Transverse colon (tissue), 4 donors: Measurements from ENCODE around the gene ENDOV. TPM values are rescaled to one million over a fixed set of nuclear protein-coding genes. Genes with fewer than 3 reads are reported as not detected.

ENCODE experiments used
- DNase-seq: peaks from one replicate; pipeline ENCODE4 v3.0.0-alpha.2; 2019
- H3K27ac ChIP-seq, 4 donors: fragments of 200-600 bp; sonication (generic); 2 replicates each; pipeline ENCODE4 v1.5.1; 2016 to 2018; ENCODE audit warnings: inconsistent platforms in 4 of 4
- H3K27me3 ChIP-seq: fragments of 200-600 bp; sonication (generic); 2 replicates; pipeline ENCODE4 v1.5.1; 2017; ENCODE audit warnings: inconsistent platforms
- H3K36me3 ChIP-seq, 4 donors: fragments of 200-600 bp; sonication (generic); 2 replicates each; pipeline ENCODE4 v1.5.1; 2017 to 2019; ENCODE audit warnings: inconsistent platforms in 4 of 4
- H3K4me1 ChIP-seq, 4 donors: fragments of 200-600 bp; sonication (generic); 2 replicates each; pipeline ENCODE4 v1.5.1; 2017 to 2020; ENCODE audit warnings: inconsistent platforms in 4 of 4
- H3K4me3 ChIP-seq, 4 donors: fragments of 200-600 bp; sonication (generic); 1 replicate in 1 of 4; 2 replicates in 3 of 4; pipeline versions ENCODE4 v1.5.1 to v1.6.1; 2017 to 2019; ENCODE audit warnings: inconsistent platforms in 4 of 4
- H3K9me3 ChIP-seq, 2 donors: fragments of 200-600 bp; sonication (generic); 2 replicates each; pipeline ENCODE4 v1.5.1; 2017 to 2019; ENCODE audit warnings: inconsistent platforms in 2 of 2
- EP300 ChIP-seq: sonication (generic); formaldehyde crosslinking; IDR thresholded peaks from one replicate; pipeline ENCODE4 v1.6.1; 2017; ENCODE audit warnings: antibody characterized with exemption, low read depth
- POLR2A ChIP-seq: fragments of 450-650 bp; IDR thresholded peaks from one replicate; pipeline ENCODE4 v1.6.1; 2016; ENCODE audit warnings: antibody characterized with exemption, mild to moderate bottlenecking, moderate library complexity
- POLR2AphosphoS5 ChIP-seq, 3 donors: sonication (generic); formaldehyde crosslinking; IDR thresholded peaks; one replicate each; pipeline ENCODE4 v1.6.1; 2016; ENCODE audit warnings: antibody characterized with exemption in 3 of 3
- WGBS, 2 donors: methylation state at CpG; one replicate each; pipeline ENCODE4 v1.1.5; 2018; ENCODE audit warnings: low coverage in 1 of 2; 5-methylcytosine and 5-hydroxymethylcytosine counted together
- in situ Hi-C, 4 donors: fragments of 200-750 bp; cut with MboI; loops; one replicate each; pipeline versions ENCODE4 v1.15.0 to v1.15.1; 2017; ENCODE audit warnings: low sequenced_read_pairs in 3 of 4, low pct_ligation_motif_present in 1 of 4, low pct_unique_long_range_greater_than_20kb in 1 of 4
- intact Hi-C: fragments of 100-400 bp; cut with DNase I; formaldehyde crosslinking; loops from one replicate; pipeline ENCODE4 v1.15.1; 2023; ENCODE audit warnings: low total_unique reads
- total RNA-seq, 4 donors: library from RNA; depleted of rRNA; stranded (reverse); fragments of >200 nt; gene quantifications; one replicate each; pipeline ENCODE4 v1.1.0, GENCODE V29; 2016
- TF ChIP-seq, protein P1 (sequence below), 5 experiments: fragments of 200-600 bp in 3 of 5; fragments of 450-650 bp in 2 of 5; sonication (generic) in 3 of 5; IDR thresholded peaks; 1 replicate in 2 of 5; 2 replicates in 3 of 5; pipeline ENCODE4 v1.5.1; 2016 to 2017; ENCODE audit warnings: antibody characterized with exemption in 5 of 5, inconsistent platforms in 3 of 5, mild to moderate bottlenecking in 2 of 5, moderate library complexity in 1 of 5

The ENDOV gene
- total RNA-seq, 4 donors from 2014 or later: 14.9 to 26.9 (median 19.9) TPM

DNA sequence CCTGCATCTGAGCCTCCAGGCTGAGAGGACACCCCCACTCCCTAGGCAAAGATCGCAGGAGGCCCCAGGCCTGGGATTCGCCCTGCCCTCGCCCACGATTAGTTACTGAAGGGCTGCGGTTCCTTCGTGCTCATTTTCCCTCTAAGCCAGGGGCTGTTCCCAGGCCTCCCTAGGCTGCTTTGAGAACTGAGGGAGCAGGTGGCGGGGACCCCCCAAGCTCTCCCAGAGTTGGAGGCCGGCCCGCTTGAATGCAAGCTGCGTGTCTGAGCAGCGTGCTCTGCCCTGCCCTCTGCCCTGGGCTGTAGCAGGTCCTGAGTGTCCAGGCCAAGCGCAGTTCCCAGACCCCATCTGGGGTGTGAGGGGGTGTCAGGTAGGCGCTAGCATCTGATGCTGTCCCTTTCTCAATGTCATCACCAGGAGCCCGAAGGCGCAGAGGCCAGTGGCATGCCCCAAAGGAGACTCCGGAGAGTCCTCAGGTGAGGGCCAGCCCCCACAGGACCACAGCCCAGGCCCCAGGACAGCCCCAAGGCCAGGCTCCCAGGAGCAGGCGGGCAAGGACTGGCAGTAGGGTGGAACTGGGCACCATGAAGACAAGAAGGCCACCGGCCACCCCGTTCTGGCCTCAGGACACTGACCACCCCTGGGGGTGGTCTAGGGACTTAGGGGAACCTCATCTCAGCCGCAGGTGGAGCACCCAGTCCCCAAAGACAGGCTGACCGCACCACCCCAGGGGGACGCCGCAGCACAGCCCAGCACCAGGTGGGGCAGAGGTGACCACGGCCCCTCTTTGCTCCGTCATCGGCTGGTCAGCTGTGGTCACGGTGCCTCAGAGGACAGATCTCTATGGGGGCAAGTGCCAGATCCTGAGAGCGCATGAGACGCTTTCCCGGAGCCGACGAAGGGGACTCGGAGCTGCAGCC, 14.6 kb downstream of the ENDOV start:
- DNase-seq: no peak
- intact Hi-C loops (loop anchor here (5.0 kb wide), 2 partner anchors 48 to 148 kb away; partner anchors contain the start of gene NPTX1), in situ Hi-C loops (loop anchor here in 3 of 4 donors (5.0 to 25.0 kb wide), 5 partner anchors 143 to 555 kb away; no protein-coding TSS in a partner anchor)

DNA sequence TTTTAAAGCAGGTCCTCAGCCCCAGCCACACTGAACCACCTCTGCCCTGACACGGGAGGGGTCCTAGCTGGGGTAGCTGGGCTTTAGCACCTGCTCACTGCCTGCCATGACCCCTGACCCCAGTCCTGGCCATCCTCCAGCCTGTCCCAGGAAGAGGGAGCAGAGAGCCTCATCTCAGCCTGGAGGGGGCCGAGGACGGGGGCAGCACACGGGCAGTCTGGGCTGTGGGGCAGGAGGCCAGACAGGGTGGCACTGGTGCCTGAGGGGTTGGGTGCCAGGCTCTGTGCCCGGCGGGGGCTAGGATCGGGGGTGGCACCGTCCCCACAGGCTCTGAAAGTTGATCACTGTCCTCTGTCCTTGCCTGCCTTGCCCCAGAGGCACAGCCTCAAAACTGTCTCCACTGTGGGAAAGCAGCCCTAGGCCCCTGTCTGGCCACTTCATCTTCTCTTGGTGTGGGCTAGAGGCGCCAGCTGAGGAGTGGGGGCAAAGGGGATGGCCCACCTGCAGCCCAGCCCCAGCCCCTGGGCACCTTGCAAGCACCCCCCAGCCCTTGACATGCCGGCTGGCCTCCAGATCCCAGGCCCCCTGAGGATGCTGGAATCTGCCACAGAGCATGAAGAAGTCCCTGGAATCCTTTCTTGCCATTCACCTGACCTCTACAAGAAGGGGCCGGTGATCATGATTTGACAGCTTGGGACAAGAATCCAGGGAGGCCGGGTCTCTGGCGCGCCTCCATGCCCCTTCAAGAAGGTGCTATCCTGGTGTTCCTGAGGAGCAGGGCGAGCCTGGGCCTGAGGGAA, 15.7 kb downstream of the ENDOV start:
- Histone ChIP-seq H3K36me3 (no peaks in the 10 kb centered on the region), H3K9me3 (no peaks in the 10 kb centered on the region), H3K27ac (no peak overlapping the region), H3K27me3 (no peaks in the 10 kb centered on the region), H3K4me1 (peaks cover 0 to 7% (median 0%) of the 10 kb centered on the region in 4 donors), H3K4me3 (no peak overlapping the region)
- WGBS, 2 donors: 84% methylated on average over 13 of the region's 15 CpGs; no CpG with 5 or more reads in 1 of the 2 donors
- TF ChIP-seq POLR2A: no peak
- TF ChIP-seq, protein P1, sequence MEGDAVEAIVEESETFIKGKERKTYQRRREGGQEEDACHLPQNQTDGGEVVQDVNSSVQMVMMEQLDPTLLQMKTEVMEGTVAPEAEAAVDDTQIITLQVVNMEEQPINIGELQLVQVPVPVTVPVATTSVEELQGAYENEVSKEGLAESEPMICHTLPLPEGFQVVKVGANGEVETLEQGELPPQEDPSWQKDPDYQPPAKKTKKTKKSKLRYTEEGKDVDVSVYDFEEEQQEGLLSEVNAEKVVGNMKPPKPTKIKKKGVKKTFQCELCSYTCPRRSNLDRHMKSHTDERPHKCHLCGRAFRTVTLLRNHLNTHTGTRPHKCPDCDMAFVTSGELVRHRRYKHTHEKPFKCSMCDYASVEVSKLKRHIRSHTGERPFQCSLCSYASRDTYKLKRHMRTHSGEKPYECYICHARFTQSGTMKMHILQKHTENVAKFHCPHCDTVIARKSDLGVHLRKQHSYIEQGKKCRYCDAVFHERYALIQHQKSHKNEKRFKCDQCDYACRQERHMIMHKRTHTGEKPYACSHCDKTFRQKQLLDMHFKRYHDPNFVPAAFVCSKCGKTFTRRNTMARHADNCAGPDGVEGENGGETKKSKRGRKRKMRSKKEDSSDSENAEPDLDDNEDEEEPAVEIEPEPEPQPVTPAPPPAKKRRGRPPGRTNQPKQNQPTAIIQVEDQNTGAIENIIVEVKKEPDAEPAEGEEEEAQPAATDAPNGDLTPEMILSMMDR (IDR thresholded peaks at IDR 0.05): no peak
- no peak for TF ChIP-seq EP300
- in situ Hi-C loops: loop anchor here in 2 of 4 donors (10.0 to 25.0 kb wide), 2 partner anchors 432 to 554 kb away; no protein-coding TSS in a partner anchor
- DNase-seq: no peak
- intact Hi-C loops: no loop called here

More for the DNA sequence above, 14.6 kb downstream of the ENDOV start:
- Histone ChIP-seq H3K4me1 (peaks cover 0 to 7% (median 0%) of the 10 kb centered on the region in 4 donors), H3K36me3 (no peaks in the 10 kb centered on the region), H3K27me3 (no peaks in the 10 kb centered on the region), H3K9me3 (no peaks in the 10 kb centered on the region), H3K27ac (no peak overlapping the region), H3K4me3 (no peak overlapping the region)
- WGBS, 2 donors: 92% methylated on average over 27 of the region's 33 CpGs; no CpG with 5 or more reads in 1 of the 2 donors
- TF ChIP-seq EP300 (no peak), POLR2A (no peak), POLR2AphosphoS5 (IDR thresholded peaks at IDR 0.05) (no peak)
- TF ChIP-seq, protein P1 (IDR thresholded peaks at IDR 0.05): no peak

DNA sequence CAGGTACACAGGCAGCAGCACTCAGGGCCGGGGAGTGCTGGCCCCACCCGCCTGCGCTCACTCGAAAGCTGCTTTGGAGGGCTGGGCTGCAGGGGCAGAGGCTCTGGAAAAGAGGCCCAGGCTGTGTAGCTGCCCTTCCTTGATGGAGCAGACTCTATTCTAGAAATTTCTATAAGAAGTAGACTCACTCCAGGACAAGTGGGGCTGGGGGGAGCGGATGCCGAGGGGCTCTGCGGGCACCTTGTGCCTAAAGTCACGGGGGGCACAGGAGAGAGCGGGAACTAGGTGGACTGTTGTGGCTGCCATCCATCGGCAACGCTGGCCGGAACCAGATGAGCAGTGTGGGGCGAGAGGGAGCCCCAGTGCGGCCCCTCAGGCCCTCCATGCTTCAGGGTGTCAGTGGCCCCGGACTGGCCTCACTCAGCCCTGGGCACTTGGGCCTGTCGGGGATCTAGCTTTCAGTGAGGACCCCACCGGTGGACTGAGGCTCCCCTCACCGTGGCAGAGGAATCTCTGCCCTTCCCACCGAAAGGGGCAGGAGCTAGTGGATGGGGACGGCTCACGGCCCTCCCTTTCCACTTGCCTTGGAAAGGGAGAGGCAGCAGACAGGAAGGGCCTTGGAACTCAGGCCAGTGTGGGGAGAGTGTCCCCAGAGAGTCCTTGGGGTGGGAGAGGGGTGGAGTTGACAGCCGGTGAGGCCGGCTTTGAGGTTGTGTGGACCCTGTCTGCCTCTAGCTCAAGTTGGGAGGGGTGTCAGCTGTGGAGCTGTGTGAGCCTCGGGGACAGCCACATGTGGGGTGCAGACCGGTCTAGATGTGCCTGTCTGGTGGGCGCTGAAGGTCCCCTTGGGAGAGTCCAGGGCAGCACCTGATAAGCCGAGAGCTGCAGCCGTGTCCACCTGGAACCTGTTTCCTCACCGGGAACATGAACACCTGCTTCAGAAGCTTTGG, 16.6 kb downstream of the ENDOV start:
- H3K9me3 ChIP-seq: no peaks in the 10 kb centered on the region
- intact Hi-C loops (no loop called here), in situ Hi-C loops (loop anchor here in 2 of 4 donors (10.0 to 25.0 kb wide), 2 partner anchors 431 to 553 kb away; no protein-coding TSS in a partner anchor)
- TF ChIP-seq POLR2A: no peak
- TF ChIP-seq, protein P1 (IDR thresholded peaks at IDR 0.05): no peak
- TF ChIP-seq POLR2AphosphoS5 (IDR thresholded peaks at IDR 0.05): no peak
- TF ChIP-seq EP300: no peak
- no peak for DNase-seq
- no peak overlapping the region for H3K27ac ChIP-seq
- H3K27me3 ChIP-seq: no peaks in the 10 kb centered on the region
- H3K36me3 ChIP-seq: no peaks in the 10 kb centered on the region
- H3K4me1 ChIP-seq: peaks cover 0 to 6% (median 0%) of the 10 kb centered on the region in 4 donors
- H3K4me3 ChIP-seq: no peak overlapping the region
- WGBS, 2 donors: 88 to 96% methylated on average over 5 to 23 of the region's 29 CpGs
